T-cell (primary cell): ENCODE results near the gene MAP4K5. TPM values are rescaled to one million over a fixed set of nuclear protein-coding genes. Genes with fewer than 3 reads are reported as not detected.
A peak's percentile ranks its signal among the peaks of the same experiment; 100 is the strongest.

Experiments used
- ATAC-seq, 4 experiments: fragments of 200-7000 bp in 3 of 4; fragments of 150-1000 bp in 1 of 4; cut with Tn5 transposase; replicated peaks in 1 of 4; 1 replicate in 3 of 4; 2 replicates in 1 of 4; pipeline ENCODE4 v1.10.0; 2021; ENCODE audit warnings: moderate library complexity in 3 of 4, mild to moderate bottlenecking in 2 of 4, moderate number of reproducible peaks in 1 of 4
- CTCF ChIA-PET, 2 donors: fragments of 300-600 bp; sonication (Branson Sonifier 250); formaldehyde crosslinking; loops; one replicate each; lab custom pipeline; 2022; ENCODE audit warnings: antibody characterized with exemption in 2 of 2; lab: Charles Lee
- POLR2A ChIA-PET, 2 donors: fragments of 300-600 bp; sonication (Branson Sonifier 250); formaldehyde crosslinking; loops; one replicate each; lab custom pipeline; 2022; ENCODE audit warnings: antibody characterized with exemption in 2 of 2; lab: Charles Lee
- DNase-seq, 35 experiments: peaks; one replicate each; pipeline versions ENCODE4 v3.0.0 to v3.0.0-alpha.2; 2013 to 2023
- H3K27ac ChIP-seq: one replicate; pipeline ENCODE4 v1.5.1; 2013; ENCODE audit warnings: low read length
- H3K27me3 ChIP-seq, 2 experiments: replicated peaks in 1 of 2; 1 replicate in 1 of 2; 2 replicates in 1 of 2; pipeline versions ENCODE4 v1.6.1 to v1.7.0; 2013; ENCODE audit warnings: low read length in 1 of 2, mixed read lengths in 1 of 2; ENCODE audit not compliant: control insufficient read depth in 2 of 2, insufficient read depth in 2 of 2; ENCODE audit errors: extremely low read depth in 1 of 2
- H3K36me3 ChIP-seq, 2 donors: 1 replicate in 1 of 2; 2 replicates in 1 of 2; pipeline versions ENCODE4 v1.6.1 to v1.7.0; 2013; ENCODE audit warnings: low read length in 1 of 2; ENCODE audit not compliant: control insufficient read depth in 2 of 2, insufficient read depth in 1 of 2; ENCODE audit errors: extremely low read depth in 1 of 2
- H3K4me1 ChIP-seq, 2 experiments: 1 replicate in 1 of 2; 2 replicates in 1 of 2; pipeline versions ENCODE4 v1.6.1 to v1.7.0; 2013; ENCODE audit warnings: low read length in 2 of 2, mixed read lengths in 1 of 2; ENCODE audit not compliant: insufficient read depth in 2 of 2, control insufficient read depth in 1 of 2; ENCODE audit errors: extremely low read depth in 1 of 2
- H3K4me3 ChIP-seq, 2 donors: 1 replicate in 1 of 2; 2 replicates in 1 of 2; pipeline versions ENCODE4 v1.5.1 to v1.7.0; 2013; ENCODE audit warnings: mild to moderate bottlenecking in 2 of 2, low read length in 1 of 2, moderate library complexity in 1 of 2; ENCODE audit not compliant: control insufficient read depth in 1 of 2; ENCODE audit errors: extremely low read depth in 1 of 2
- H3K9me3 ChIP-seq: 2 replicates; pipeline ENCODE4 v1.7.0; 2013
- H3K27ac Mint-ChIP-seq, 2 donors: one replicate each; pipeline ENCODE4 v1.8.0; 2020 to 2021; ENCODE audit warnings: mild to moderate bottlenecking in 2 of 2, mixed read lengths in 2 of 2
- H3K27me3 Mint-ChIP-seq, 2 donors: one replicate each; pipeline ENCODE4 v1.8.0; 2021 to 2022; ENCODE audit warnings: mixed read lengths in 2 of 2
- H3K36me3 Mint-ChIP-seq: one replicate; pipeline ENCODE4 v1.8.0; 2021; ENCODE audit warnings: mixed read lengths
- H3K4me1 Mint-ChIP-seq, 3 donors: one replicate each; pipeline ENCODE4 v1.8.0; 2020 to 2022; ENCODE audit warnings: mixed read lengths in 3 of 3, mild to moderate bottlenecking in 1 of 3
- H3K4me3 Mint-ChIP-seq, 3 donors: one replicate each; pipeline ENCODE4 v1.8.0; 2020 to 2022; ENCODE audit warnings: mild to moderate bottlenecking in 3 of 3, mixed read lengths in 3 of 3, moderate library complexity in 3 of 3
- H3K9me3 Mint-ChIP-seq, 3 donors: one replicate each; pipeline ENCODE4 v1.8.0; 2020 to 2022; ENCODE audit warnings: mixed read lengths in 3 of 3
- WGBS: methylation state at CpG from one replicate; pipeline ENCODE4 v1.1.5; 2013; ENCODE audit warnings: missing lambda C conversion rate; ENCODE audit not compliant: insufficient coverage; 5-methylcytosine and 5-hydroxymethylcytosine counted together
- total RNA-seq, 35 experiments: library from RNA in 6 of 35; stranded (reverse) in 6 of 35; fragments of 120-200 nt in 1 of 35; gene quantifications; one replicate each; pipeline versions ENCODE4 v1.2.1 to v1.2.4 and lab custom pipeline; 2013 to 2026

Gene MAP4K5
- total RNA-seq (10 to 100 TPM; 33.5 to 48.2 (median 44.6) TPM), total RNA-seq (lab: John Stamatoyannopoulos, UW) (44.6 to 98.9 (median 62.0) reads per million in 29 experiments)
- 27.7 TPM for total RNA-seq (2013)

GRCh38 chr14:50532502-50533240 lies at the start of gene MAP4K5:
MAP4K5 (minus strand) TSS chr14:50532569; CDS start chr14:50532049, 520 bp downstream.
- no peaks in the 10 kb centered on the region for H3K27me3 Mint-ChIP-seq
- peak within 1 kb of the TSS; percentile 87 to 89 for H3K4me3 ChIP-seq
- ATAC-seq (peak; percentile 92 to 97 (median 93)), DNase-seq (peak; percentile 70 to 94 (median 82))
- ChIA-PET POLR2A (no interaction called here), CTCF (interaction anchor here in 1 of 2 donors (0.9 to 1.0 kb wide), 2 partner anchors 212 to 215 kb away, joined by 3 to 5 read pairs; no protein-coding TSS in a partner anchor)
- no peaks in the 10 kb centered on the region for H3K9me3 Mint-ChIP-seq
- peak within 1 kb of the TSS; percentile 84 to 88 for H3K27ac Mint-ChIP-seq
- H3K36me3 Mint-ChIP-seq = peaks cover 3% of the 10 kb centered on the region
- peaks cover 18 to 19% of the 10 kb centered on the region in 2 experiments for H3K4me1 ChIP-seq
- H3K9me3 ChIP-seq = no peaks in the 10 kb centered on the region
- peak within 1 kb of the TSS; percentile 86 to 90 (median 87) for H3K4me3 Mint-ChIP-seq
- peak within 1 kb of the TSS; percentile 50 for H3K27ac ChIP-seq
- no peaks in the 10 kb centered on the region for H3K27me3 ChIP-seq
- no peaks in the 10 kb centered on the region for H3K36me3 ChIP-seq
- WGBS = 0% methylated on average over 56 of the region's 60 CpGs
- H3K4me1 Mint-ChIP-seq = peaks cover 41 to 52% (median 51%) of the 10 kb centered on the region in 3 donors

GRCh38 chr14:50578433-50578832 lies 46.1 kb upstream of the MAP4K5 start:
- H3K27ac Mint-ChIP-seq = no peak overlapping the region
- ChIA-PET CTCF (no interaction called here), POLR2A (interaction anchor here in 1 of 2 donors (0.6 kb wide), 1 partner anchor 372 kb away, joined by 4 read pairs; no protein-coding TSS in a partner anchor)
- ATAC-seq (no peak), DNase-seq (no peak)
- H3K4me3 Mint-ChIP-seq = no peak overlapping the region
- H3K36me3 Mint-ChIP-seq = no peaks in the 10 kb centered on the region
- H3K9me3 Mint-ChIP-seq = no peaks in the 10 kb centered on the region
- Histone ChIP-seq H3K36me3 (no peaks in the 10 kb centered on the region), H3K4me3 (no peak overlapping the region), H3K4me1 (no peaks in the 10 kb centered on the region), H3K9me3 (no peaks in the 10 kb centered on the region), H3K27ac (no peak overlapping the region), H3K27me3 (no peaks in the 10 kb centered on the region)
- H3K4me1 Mint-ChIP-seq = no peaks in the 10 kb centered on the region
- H3K27me3 Mint-ChIP-seq = peaks cover 0 to 2% of the 10 kb centered on the region in 2 donors

- Mint-ChIP-seq H3K4me3 (no peak overlapping the region), H3K27ac (no peak overlapping the region), H3K27me3 (no peaks in the 10 kb centered on the region), H3K9me3 (no peaks in the 10 kb centered on the region), H3K4me1 (no peaks in the 10 kb centered on the region), H3K36me3 (no peaks in the 10 kb centered on the region)
- no peak for DNase-seq
- H3K27ac ChIP-seq = no peak overlapping the region
- ChIA-PET CTCF (interaction anchor here in 1 of 2 donors (0.6 kb wide), 1 partner anchor 38 kb away, joined by 3 read pairs; no protein-coding TSS in a partner anchor), POLR2A (interaction anchor here in 1 of 2 donors (0.6 kb wide), 1 partner anchor 233 kb away, joined by 3 read pairs; no protein-coding TSS in a partner anchor)
- no peaks in the 10 kb centered on the region for H3K27me3 ChIP-seq
- H3K4me1 ChIP-seq = no peaks in the 10 kb centered on the region
- H3K4me3 ChIP-seq = no peak overlapping the region
- no peaks in the 10 kb centered on the region for H3K9me3 ChIP-seq
- no peak for ATAC-seq
- no peaks in the 10 kb centered on the region for H3K36me3 ChIP-seq
These were observed 45.6 kb upstream of the MAP4K5 start for GRCh38 chr14:50577982-50578381.

GRCh38 chr14:50575769-50576168 lies 43.4 kb upstream of the MAP4K5 start:
- no peaks in the 10 kb centered on the region for H3K9me3 ChIP-seq
- Mint-ChIP-seq H3K27ac (no peak overlapping the region), H3K9me3 (peaks cover 0 to 12% (median 5%) of the 10 kb centered on the region in 3 donors), H3K4me1 (no peaks in the 10 kb centered on the region), H3K27me3 (no peaks in the 10 kb centered on the region), H3K36me3 (peaks cover 16% of the 10 kb centered on the region), H3K4me3 (no peak overlapping the region)
- ATAC-seq (no peak), DNase-seq (no peak)
- no peaks in the 10 kb centered on the region for H3K4me1 ChIP-seq
- ChIA-PET CTCF (no interaction called here), POLR2A (no interaction called here)
- H3K4me3 ChIP-seq = no peak overlapping the region
- H3K27me3 ChIP-seq = no peaks in the 10 kb centered on the region
- no peak overlapping the region for H3K27ac ChIP-seq
- no peaks in the 10 kb centered on the region for H3K36me3 ChIP-seq

GRCh38 chr14:50573862-50574261 lies 41.5 kb upstream of the MAP4K5 start:
- no CpG with 5 or more reads among the region's 2 CpGs for WGBS
- H3K4me1 Mint-ChIP-seq = no peaks in the 10 kb centered on the region
- no peak overlapping the region for H3K4me3 ChIP-seq
- H3K9me3 ChIP-seq = no peaks in the 10 kb centered on the region
- H3K27ac ChIP-seq = no peak overlapping the region
- H3K27me3 ChIP-seq = no peaks in the 10 kb centered on the region
- no peaks in the 10 kb centered on the region for H3K36me3 ChIP-seq
- DNase-seq (no peak), ATAC-seq (no peak)
- no peak overlapping the region for H3K4me3 Mint-ChIP-seq
- peaks cover 10 to 27% (median 17%) of the 10 kb centered on the region in 3 donors for H3K9me3 Mint-ChIP-seq
- ChIA-PET CTCF (no interaction called here), POLR2A (no interaction called here)
- H3K4me1 ChIP-seq = no peaks in the 10 kb centered on the region
- peaks cover 20% of the 10 kb centered on the region for H3K36me3 Mint-ChIP-seq
- H3K27ac Mint-ChIP-seq = no peak overlapping the region
- no peaks in the 10 kb centered on the region for H3K27me3 Mint-ChIP-seq

- ATAC-seq (no peak), DNase-seq (no peak)
- Mint-ChIP-seq H3K27me3 (no peaks in the 10 kb centered on the region), H3K36me3 (peaks cover 24% of the 10 kb centered on the region), H3K9me3 (peaks cover 10 to 39% (median 19%) of the 10 kb centered on the region in 3 donors), H3K27ac (no peak overlapping the region), H3K4me1 (no peaks in the 10 kb centered on the region), H3K4me3 (no peak overlapping the region)
- Histone ChIP-seq H3K9me3 (no peaks in the 10 kb centered on the region), H3K27ac (no peak overlapping the region), H3K27me3 (no peaks in the 10 kb centered on the region), H3K36me3 (no peaks in the 10 kb centered on the region), H3K4me3 (no peak overlapping the region), H3K4me1 (no peaks in the 10 kb centered on the region)
- CTCF ChIA-PET = no interaction called here
- POLR2A ChIA-PET = interaction anchor here in 1 of 2 donors (0.6 kb wide), 1 partner anchor 283 kb away, joined by 7 read pairs; no protein-coding TSS in a partner anchor
These were observed 37.4 kb upstream of the MAP4K5 start for GRCh38 chr14:50569714-50570274.
